Measurements from ENCODE around the gene TM9SF2.

The TM9SF2 gene

GRCh38 chr13:99577934-99578917 is 77.0 kb downstream of the TM9SF2 start:
- DNase-seq = no peak

- no peak for DNase-seq
These were observed 79.4 kb downstream of the TM9SF2 start for GRCh38 chr13:99580500-99581268.

GRCh38 chr13:99582511-99582910 is 81.2 kb downstream of the TM9SF2 start:
- no peak for DNase-seq

GRCh38 chr13:99585609-99586008 is 84.3 kb downstream of the TM9SF2 start:
- DNase-seq = no peak

GRCh38 chr13:99587021-99587420 is 85.7 kb downstream of the TM9SF2 start:
- DNase-seq = no peak

GRCh38 chr13:99587893-99588606 is 86.8 kb downstream of the TM9SF2 start:
- no peak for DNase-seq

GRCh38 chr13:99589575-99589974 is 88.3 kb downstream of the TM9SF2 start:
- DNase-seq = no peak

- no peak for DNase-seq
These were observed 89.3 kb downstream of the TM9SF2 start for GRCh38 chr13:99590519-99591011.

- no peak for DNase-seq
These were observed 94.9 kb downstream of the TM9SF2 start for GRCh38 chr13:99596180-99596579.

GRCh38 chr13:99600318-99600717 is 99.0 kb downstream of the TM9SF2 start:
- no peak for DNase-seq

- no peak for DNase-seq
These were observed 100.3 kb downstream of the TM9SF2 start for GRCh38 chr13:99601535-99601934.

- no peak for DNase-seq
These were observed 103.4 kb downstream of the TM9SF2 start for GRCh38 chr13:99604636-99605035.

GRCh38 chr13:99605420-99606323 is 104.4 kb downstream of the TM9SF2 start:
- peak in 28 of 58 donors; percentile 10 to 70 (median 34) for DNase-seq

GRCh38 chr13:99606324-99607066 is 105.2 kb downstream of the TM9SF2 start, which contains the start of gene CLYBL:
Gene CLYBL, plus strand, starts transcription at chr13:99606690.
- peak in 57 of 58 donors; percentile 15 to 97 (median 88) for DNase-seq

GRCh38 chr13:99608345-99608744 is 107.1 kb downstream of the TM9SF2 start:
- DNase-seq = no peak

GRCh38 chr13:99610702-99611289 is 109.5 kb downstream of the TM9SF2 start:
- DNase-seq = no peak
